ENCODE results near the gene CALR. TPM values are rescaled to one million over a fixed set of nuclear protein-coding genes. Genes with fewer than 3 reads are reported as not detected.

The CALR gene
- total and polyA plus RNA-seq, 2 donors (not counting 3 experiments of a cell fraction or from before 2014, with no cell fraction given): 1,135 to 1,636 TPM

DNA sequence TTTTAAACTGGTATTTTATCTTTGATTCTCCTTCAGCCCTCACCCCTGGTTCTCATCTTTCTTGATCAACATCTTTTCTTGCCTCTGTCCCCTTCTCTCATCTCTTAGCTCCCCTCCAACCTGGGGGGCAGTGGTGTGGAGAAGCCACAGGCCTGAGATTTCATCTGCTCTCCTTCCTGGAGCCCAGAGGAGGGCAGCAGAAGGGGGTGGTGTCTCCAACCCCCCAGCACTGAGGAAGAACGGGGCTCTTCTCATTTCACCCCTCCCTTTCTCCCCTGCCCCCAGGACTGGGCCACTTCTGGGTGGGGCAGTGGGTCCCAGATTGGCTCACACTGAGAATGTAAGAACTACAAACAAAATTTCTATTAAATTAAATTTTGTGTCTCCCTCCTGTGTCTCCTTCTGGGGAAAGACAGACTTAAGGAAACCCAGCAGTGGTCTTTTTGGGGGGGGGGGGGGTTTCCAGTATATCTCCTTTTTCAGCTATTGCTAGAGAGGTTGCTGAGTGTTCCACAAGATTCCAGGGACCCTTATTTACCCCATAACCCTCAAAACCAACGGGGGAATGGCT lies 5.8 kb downstream of the CALR start:
- no peak overlapping the region for H3K27ac ChIP-seq (ENCODE audit: insufficient read depth, low read depth, low read length)
- CTCF ChIA-PET: interaction anchor here (0.6 kb wide), 1 partner anchor 21 kb away, joined by 3 read pairs; no protein-coding TSS in a partner anchor
- no peak for TF ChIP-seq POLR2A (IDR thresholded peaks at IDR 0.05; ENCODE audit: low read depth, low read length)
- no peak for TF ChIP-seq EZH2 (IDR thresholded peaks at IDR 0.05; ENCODE audit: borderline replicate concordance, low read depth, low read length, severe bottlenecking)
- TF ChIP-seq FOS (IDR thresholded peaks at IDR 0.05; ENCODE audit: borderline replicate concordance, insufficient read depth, low read length): no peak
- no peak for TF ChIP-seq POLR2AphosphoS5 (IDR thresholded peaks at IDR 0.05; ENCODE audit: insufficient read depth, low read depth, low read length)
- TF ChIP-seq JUN (IDR thresholded peaks at IDR 0.05; ENCODE audit: borderline replicate concordance, insufficient read depth, insufficient read length, low read depth): no peak
- no peak for TF ChIP-seq CTCF (IDR thresholded peaks at IDR 0.05; ENCODE audit: extremely low read depth in 1 of 2, insufficient read depth in 1 of 2, low read depth in 1 of 2, low read length in 2 of 2)
- no peak for TF ChIP-seq MYC (IDR thresholded peaks at IDR 0.05; ENCODE audit: low read depth, low read length)
- TF ChIP-seq, protein P1, sequence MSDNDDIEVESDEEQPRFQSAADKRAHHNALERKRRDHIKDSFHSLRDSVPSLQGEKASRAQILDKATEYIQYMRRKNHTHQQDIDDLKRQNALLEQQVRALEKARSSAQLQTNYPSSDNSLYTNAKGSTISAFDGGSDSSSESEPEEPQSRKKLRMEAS (IDR thresholded peaks at IDR 0.05; ENCODE audit: insufficient read depth, insufficient read length): no peak
- no peak for TF ChIP-seq GATA2 (IDR thresholded peaks at IDR 0.05; ENCODE audit: insufficient read depth, insufficient read length, low read depth, low read length)
- POLR2A ChIA-PET: no interaction called here
- H3K27me3 ChIP-seq (ENCODE audit: control insufficient read depth in 2 of 2, insufficient read depth in 2 of 2, low read length in 2 of 2): no peaks in the 10 kb centered on the region
- no peak overlapping the region for H3K4me2 ChIP-seq (ENCODE audit: insufficient read depth, low read length)
- DNase-seq (ENCODE audit: low read depth, low spot score) (no peak), FAIRE-seq (no peak)
- no peaks in the 10 kb centered on the region for H3K9me1 ChIP-seq (replicated peaks; ENCODE audit: control insufficient read depth, extremely low read depth, insufficient read depth, low read length)
- no peaks in the 10 kb centered on the region for H4K20me1 ChIP-seq (replicated peaks; ENCODE audit: control insufficient read depth, extremely low read depth, insufficient read depth, low read length)
- H3K4me1 ChIP-seq (ENCODE audit: control insufficient read depth, extremely low read depth, insufficient read depth, low read length): peaks cover 27% of the 10 kb centered on the region
- BruUV-seq (replicated peaks): no TSS peak
- H3K4me3 ChIP-seq (replicated peaks in 1 of 3; ENCODE audit: insufficient read depth in 1 of 3, low read depth in 1 of 3, low read length in 3 of 3): no peak overlapping the region
- dilution Hi-C loops (cut with MboI; ENCODE audit: extremely low pct_ligation_motif_present, low sequenced_read_pairs) (no loop called here), intact Hi-C loops (cut with micrococcal nuclease) (no loop called here)
- H3K9me3 ChIP-seq (replicated peaks; ENCODE audit: control insufficient read depth, insufficient read depth, low read length): no peaks in the 10 kb centered on the region
- peaks cover 58% of the 10 kb centered on the region for H3K79me2 ChIP-seq (ENCODE audit: control insufficient read depth, insufficient read depth, low read length)
- no peak overlapping the region for H2AFZ ChIP-seq (ENCODE audit: low read depth, low read length)
- H3K36me3 ChIP-seq (ENCODE audit: control insufficient read depth in 2 of 2, extremely low read depth in 1 of 2, insufficient read depth in 2 of 2, low read length in 2 of 2): peaks cover 29 to 60% of the 10 kb centered on the region in 2 experiments
- no peak overlapping the region for H3K9ac ChIP-seq (replicated peaks; ENCODE audit: extremely low read depth, insufficient read depth, low read length)

Data from endothelial cell of umbilical vein (primary cell).